GM10266 (cell line): Measurements from ENCODE around the gene CDKN1C.

Experiments
- DNase-seq: peaks from one replicate; pipeline ENCODE4 v3.0.0; 2012; ENCODE audit errors: extremely low spot score
- TF ChIP-seq, protein P1 (sequence below): IDR thresholded peaks from 2 replicates; pipeline ENCODE4 v1.5.1; 2012; ENCODE audit warnings: mild to moderate bottlenecking, low read depth; ENCODE audit not compliant: control insufficient read depth, insufficient read depth; ENCODE audit errors: missing control alignments

Gene CDKN1C

GRCh38 chr11:2931420-2931746 is 45.8 kb upstream of the CDKN1C start:
- peak; percentile 22 for DNase-seq
- TF ChIP-seq, protein P1, sequence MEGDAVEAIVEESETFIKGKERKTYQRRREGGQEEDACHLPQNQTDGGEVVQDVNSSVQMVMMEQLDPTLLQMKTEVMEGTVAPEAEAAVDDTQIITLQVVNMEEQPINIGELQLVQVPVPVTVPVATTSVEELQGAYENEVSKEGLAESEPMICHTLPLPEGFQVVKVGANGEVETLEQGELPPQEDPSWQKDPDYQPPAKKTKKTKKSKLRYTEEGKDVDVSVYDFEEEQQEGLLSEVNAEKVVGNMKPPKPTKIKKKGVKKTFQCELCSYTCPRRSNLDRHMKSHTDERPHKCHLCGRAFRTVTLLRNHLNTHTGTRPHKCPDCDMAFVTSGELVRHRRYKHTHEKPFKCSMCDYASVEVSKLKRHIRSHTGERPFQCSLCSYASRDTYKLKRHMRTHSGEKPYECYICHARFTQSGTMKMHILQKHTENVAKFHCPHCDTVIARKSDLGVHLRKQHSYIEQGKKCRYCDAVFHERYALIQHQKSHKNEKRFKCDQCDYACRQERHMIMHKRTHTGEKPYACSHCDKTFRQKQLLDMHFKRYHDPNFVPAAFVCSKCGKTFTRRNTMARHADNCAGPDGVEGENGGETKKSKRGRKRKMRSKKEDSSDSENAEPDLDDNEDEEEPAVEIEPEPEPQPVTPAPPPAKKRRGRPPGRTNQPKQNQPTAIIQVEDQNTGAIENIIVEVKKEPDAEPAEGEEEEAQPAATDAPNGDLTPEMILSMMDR = no peak

DNA sequence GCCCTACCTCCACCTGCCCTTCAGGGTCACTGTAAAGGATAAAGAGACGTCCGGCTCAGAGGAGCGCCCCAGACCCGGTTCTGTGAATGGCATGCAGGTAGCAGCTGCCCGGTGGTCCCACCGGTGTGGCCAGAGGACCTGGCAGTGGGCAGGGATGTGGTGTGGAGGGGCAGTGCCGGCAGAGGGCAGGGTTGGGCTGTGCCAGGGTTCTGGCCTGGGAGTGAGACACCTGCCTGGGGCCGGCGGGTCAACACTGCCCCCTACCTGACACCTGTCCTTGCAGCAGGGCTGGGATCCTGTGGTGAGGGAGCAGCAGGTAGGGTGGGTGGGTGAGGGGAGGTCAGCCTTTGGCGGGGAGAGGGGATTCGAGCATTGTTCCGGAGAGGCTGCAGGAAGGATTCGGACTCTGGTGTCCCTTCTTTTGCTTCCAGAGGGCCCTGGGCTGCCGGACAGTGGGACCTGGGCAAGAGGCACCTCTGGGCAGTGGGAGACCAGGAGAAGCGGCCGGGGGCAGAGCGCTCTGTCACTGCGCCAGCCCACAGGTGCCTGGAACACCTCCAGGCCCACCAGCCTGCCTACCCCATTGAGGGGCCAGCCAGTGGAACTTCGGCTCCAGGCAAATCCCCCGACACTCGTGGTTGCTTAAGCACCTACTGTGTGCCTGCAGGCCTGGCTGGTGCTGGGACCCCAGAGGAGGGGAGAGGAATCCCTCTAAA is 45.3 kb upstream of the CDKN1C start:
- peak; percentile 85 for DNase-seq
- TF ChIP-seq, protein P1 = peak; percentile 81

DNA sequence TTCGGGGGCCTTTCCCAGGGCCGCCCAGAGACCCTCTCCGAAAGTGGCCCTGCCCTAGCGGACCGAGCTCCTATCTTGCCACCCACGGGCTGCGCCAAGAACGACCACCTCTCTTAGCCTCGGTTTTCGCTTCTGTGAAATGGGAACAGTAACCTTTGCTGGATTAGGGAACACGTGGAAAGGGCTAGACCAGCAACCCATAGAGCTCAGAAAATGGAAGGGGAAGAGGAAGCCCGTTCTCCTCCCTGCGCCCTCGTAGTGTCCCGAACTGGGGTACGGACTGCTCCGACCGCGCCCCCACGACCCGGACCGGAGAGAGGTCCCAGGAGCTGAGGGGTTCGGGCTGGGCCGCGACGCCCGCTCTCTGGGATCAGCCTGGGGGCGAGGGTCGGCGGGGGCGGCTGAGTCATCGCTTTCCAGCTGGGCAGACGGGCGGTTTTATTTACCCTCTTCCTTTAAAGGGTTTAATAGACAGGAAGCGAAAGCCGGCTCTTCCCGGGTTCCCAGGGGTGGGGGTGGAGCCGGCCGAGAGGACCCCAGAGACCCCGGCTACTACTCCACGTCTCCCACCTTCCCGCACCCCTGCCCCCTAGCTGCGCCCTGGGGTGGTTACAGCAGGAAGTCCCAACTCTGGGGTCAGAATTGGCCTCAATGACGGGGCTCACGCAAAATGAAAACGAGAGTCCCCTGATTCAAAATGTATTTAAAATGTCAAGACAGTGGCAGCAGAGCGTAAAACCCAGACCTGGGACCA is 44.6 kb upstream of the CDKN1C start:
- peak; percentile 87 for DNase-seq
- TF ChIP-seq, protein P1 = peak; percentile 52

GRCh38 chr11:2929531-2929949 is 44.0 kb upstream of the CDKN1C start:
- TF ChIP-seq, protein P1 = no peak
- peak; percentile 78 for DNase-seq

- DNase-seq = peak; percentile 77
- TF ChIP-seq, protein P1 = no peak
Observed at GRCh38 chr11:2928605-2929530, 43.3 kb upstream of the CDKN1C start, which contains the start of gene PHLDA2. Gene PHLDA2 (minus strand): TSS chr11:2929420. CDS start chr11:2929364, 56 bp downstream.

- no peak for DNase-seq
- TF ChIP-seq, protein P1 = no peak
Observed at GRCh38 chr11:2927851-2928604, 42.5 kb upstream of the CDKN1C start.
